Tibial artery (tissue), 4 donors: ENCODE measurements around the gene UCK1.
"Not testable (repeated sequence)": the region's sequence is repeated elsewhere in the genome, so short reads cannot be mapped to it uniquely, and the experiment has no call there.

Experiments used
- DNase-seq, 2 donors: peaks; one replicate each; pipeline ENCODE4 v3.0.0-alpha.2; 2019
- H3K27ac ChIP-seq, 2 donors: fragments of 200-600 bp; sonication (generic) in 1 of 2; 1 replicate in 1 of 2; 2 replicates in 1 of 2; pipeline ENCODE4 v1.5.1; 2018 to 2019; ENCODE audit warnings: mild to moderate bottlenecking in 1 of 2
- H3K27me3 ChIP-seq, 2 donors: fragments of 200-600 bp; sonication (generic) in 1 of 2; one replicate each; pipeline versions ENCODE4 v1.5.1 to v1.6.0; 2016 to 2019
- H3K36me3 ChIP-seq, 3 donors: fragments of 200-600 bp; sonication (generic) in 2 of 3; one replicate each; pipeline ENCODE4 v1.5.1; 2016 to 2019; ENCODE audit warnings: mild to moderate bottlenecking in 2 of 3
- H3K4me1 ChIP-seq, 4 donors: fragments of 200-600 bp; sonication (generic) in 2 of 4; 1 replicate in 3 of 4; 2 replicates in 1 of 4; pipeline ENCODE4 v1.5.1; 2016 to 2019
- H3K4me3 ChIP-seq, 2 donors: fragments of 200-600 bp; sonication (generic) in 1 of 2; 1 replicate in 1 of 2; 2 replicates in 1 of 2; pipeline ENCODE4 v1.5.1; 2018 to 2019; ENCODE audit warnings: mild to moderate bottlenecking in 2 of 2
- H3K9me3 ChIP-seq, 3 donors: fragments of 200-600 bp; sonication (generic) in 1 of 3; one replicate each; pipeline ENCODE4 v1.5.1; 2016 to 2019
- intact Hi-C: fragments of 100-400 bp; cut with DNase I; formaldehyde crosslinking; loops from one replicate; pipeline ENCODE4 v1.15.0; 2023; ENCODE audit warnings: low total_unique reads
- TF ChIP-seq, protein P1 (sequence below), 2 experiments: fragments of 200-600 bp in 1 of 2; fragments of 450-650 bp in 1 of 2; IDR thresholded peaks; one replicate each; pipeline ENCODE4 v1.5.1; 2017 to 2019; ENCODE audit warnings: antibody characterized with exemption in 2 of 2, mild to moderate bottlenecking in 1 of 2, moderate library complexity in 1 of 2

UCK1 gene

DNA sequence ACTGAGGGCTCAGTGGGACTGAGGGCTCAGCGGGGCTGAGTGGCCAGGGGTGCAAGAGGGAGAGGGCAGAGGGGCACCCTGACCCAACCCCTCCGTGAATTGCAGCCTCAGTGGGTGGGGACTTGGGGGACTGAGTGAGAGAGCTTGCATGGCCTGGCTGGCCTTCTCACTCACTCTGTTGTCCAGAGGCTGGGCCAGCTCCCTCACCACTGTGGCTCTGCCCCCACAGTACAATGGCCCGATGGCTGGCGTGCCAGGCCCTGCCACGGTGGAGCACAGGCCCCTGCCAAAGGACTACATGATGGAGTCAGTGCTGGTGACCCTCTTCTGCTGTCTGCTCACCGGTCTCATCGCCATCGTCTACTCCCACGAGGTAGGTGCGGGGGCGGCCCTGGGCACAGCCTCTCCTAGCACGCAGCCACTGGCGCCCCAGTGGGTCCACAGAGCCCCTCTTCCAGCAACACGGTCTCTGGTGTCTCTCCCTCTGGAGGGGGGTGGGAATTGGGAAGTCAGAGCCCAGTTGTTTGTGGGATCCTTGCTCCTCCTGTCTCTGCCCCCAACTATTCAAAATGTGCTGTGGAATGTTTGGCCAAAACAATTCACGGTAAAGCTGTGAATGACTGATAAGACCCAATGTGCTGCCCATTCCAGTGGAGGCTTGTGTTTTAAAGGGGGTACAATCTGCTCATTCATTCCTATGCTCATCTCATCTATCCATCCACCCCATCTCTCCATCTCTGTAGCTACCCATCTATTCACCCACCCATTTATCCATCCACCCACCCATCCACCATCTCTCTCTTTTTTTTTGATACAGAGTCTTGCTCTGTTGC is 25.0 kb upstream of the UCK1 start:
- Histone ChIP-seq H3K27me3 (peaks cover 0 to 52% of the 10 kb centered on the region in 2 donors), H3K27ac (no peak overlapping the region), H3K4me1 (peaks cover 0 to 3% (median 0%) of the 10 kb centered on the region in 4 donors), H3K36me3 (peaks cover 0 to 6% (median 0%) of the 10 kb centered on the region in 3 donors), H3K4me3 (no peak overlapping the region), H3K9me3 (peaks cover 0 to 3% (median 0%) of the 10 kb centered on the region in 3 donors)
- TF ChIP-seq, protein P1, sequence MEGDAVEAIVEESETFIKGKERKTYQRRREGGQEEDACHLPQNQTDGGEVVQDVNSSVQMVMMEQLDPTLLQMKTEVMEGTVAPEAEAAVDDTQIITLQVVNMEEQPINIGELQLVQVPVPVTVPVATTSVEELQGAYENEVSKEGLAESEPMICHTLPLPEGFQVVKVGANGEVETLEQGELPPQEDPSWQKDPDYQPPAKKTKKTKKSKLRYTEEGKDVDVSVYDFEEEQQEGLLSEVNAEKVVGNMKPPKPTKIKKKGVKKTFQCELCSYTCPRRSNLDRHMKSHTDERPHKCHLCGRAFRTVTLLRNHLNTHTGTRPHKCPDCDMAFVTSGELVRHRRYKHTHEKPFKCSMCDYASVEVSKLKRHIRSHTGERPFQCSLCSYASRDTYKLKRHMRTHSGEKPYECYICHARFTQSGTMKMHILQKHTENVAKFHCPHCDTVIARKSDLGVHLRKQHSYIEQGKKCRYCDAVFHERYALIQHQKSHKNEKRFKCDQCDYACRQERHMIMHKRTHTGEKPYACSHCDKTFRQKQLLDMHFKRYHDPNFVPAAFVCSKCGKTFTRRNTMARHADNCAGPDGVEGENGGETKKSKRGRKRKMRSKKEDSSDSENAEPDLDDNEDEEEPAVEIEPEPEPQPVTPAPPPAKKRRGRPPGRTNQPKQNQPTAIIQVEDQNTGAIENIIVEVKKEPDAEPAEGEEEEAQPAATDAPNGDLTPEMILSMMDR (IDR thresholded peaks at IDR 0.05) = no peak
- intact Hi-C loops = no loop called here
- DNase-seq = no peak

GRCh38 chr9:131554843-131555351 is 23.8 kb upstream of the UCK1 start:
- intact Hi-C loops = no loop called here
- H3K27me3 ChIP-seq = peaks cover 0 to 52% of the 10 kb centered on the region in 2 donors
- peaks cover 0 to 3% (median 0%) of the 10 kb centered on the region in 4 donors for H3K4me1 ChIP-seq
- peaks cover 0 to 6% (median 0%) of the 10 kb centered on the region in 3 donors for H3K36me3 ChIP-seq
- no peak overlapping the region for H3K4me3 ChIP-seq
- DNase-seq = no peak
- no peaks in the 10 kb centered on the region for H3K9me3 ChIP-seq
- TF ChIP-seq, protein P1 (IDR thresholded peaks at IDR 0.05) = no peak
- H3K27ac ChIP-seq = no peak overlapping the region

DNA sequence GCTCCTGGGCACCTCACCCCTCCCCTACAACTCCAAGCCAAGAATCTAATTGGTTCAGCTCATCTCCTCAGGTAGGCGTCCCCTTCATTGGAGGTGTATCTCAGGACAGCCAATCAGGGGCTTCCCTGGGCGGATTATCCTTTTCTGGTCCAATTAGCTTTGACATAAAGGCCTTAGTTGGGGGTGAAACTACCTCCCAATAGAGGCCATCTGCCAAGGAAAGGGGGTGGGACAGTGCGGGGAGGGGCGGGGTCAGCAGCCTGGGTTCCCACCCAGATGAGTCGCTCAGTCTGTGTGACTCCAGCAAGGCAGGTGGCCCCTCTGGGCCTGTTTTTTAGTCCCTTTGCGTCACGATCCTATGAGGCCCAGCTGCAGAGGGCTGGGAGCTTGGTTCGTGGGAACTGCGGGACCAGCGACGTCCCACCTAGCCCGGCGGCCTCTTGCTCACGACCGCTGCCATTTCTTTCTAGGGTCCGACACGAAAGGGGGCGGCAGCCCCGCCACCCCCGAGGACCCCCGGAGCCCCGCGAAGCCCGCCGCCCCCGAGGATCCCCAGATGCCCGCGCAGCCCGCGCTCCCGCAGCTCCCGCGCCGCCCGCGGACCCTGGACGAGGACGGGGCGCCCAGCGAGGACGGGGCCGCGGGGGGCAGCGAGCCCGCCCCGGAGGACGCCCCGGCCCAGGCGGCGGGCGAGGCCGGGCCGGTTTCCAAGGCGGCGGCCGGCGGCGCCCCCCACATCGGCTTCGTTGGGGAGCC is 23.2 kb upstream of the UCK1 start:
- Histone ChIP-seq H3K36me3 (peaks cover 0 to 6% (median 0%) of the 10 kb centered on the region in 3 donors), H3K4me1 (peaks cover 0 to 3% (median 0%) of the 10 kb centered on the region in 4 donors), H3K27ac (no peak overlapping the region), H3K9me3 (no peaks in the 10 kb centered on the region), H3K4me3 (no peak overlapping the region), H3K27me3 (peaks cover 0 to 57% of the 10 kb centered on the region in 2 donors)
- no peak for DNase-seq
- intact Hi-C loops = no loop called here
- TF ChIP-seq, protein P1 (IDR thresholded peaks at IDR 0.05) = no peak

- peaks cover 0 to 77% of the 10 kb centered on the region in 2 donors for H3K27me3 ChIP-seq
- H3K36me3 ChIP-seq = no peaks in the 10 kb centered on the region
- intact Hi-C loops = no loop called here
- no peak for DNase-seq
- H3K4me1 ChIP-seq = peaks cover 0 to 6% (median 1%) of the 10 kb centered on the region in 4 donors
- H3K4me3 ChIP-seq = no peak overlapping the region
- no peak overlapping the region for H3K27ac ChIP-seq
- H3K9me3 ChIP-seq = no peaks in the 10 kb centered on the region
- TF ChIP-seq, protein P1 (IDR thresholded peaks at IDR 0.05) = no peak
These were observed 21.0 kb upstream of the UCK1 start for GRCh38 chr9:131552030-131552429.

DNA sequence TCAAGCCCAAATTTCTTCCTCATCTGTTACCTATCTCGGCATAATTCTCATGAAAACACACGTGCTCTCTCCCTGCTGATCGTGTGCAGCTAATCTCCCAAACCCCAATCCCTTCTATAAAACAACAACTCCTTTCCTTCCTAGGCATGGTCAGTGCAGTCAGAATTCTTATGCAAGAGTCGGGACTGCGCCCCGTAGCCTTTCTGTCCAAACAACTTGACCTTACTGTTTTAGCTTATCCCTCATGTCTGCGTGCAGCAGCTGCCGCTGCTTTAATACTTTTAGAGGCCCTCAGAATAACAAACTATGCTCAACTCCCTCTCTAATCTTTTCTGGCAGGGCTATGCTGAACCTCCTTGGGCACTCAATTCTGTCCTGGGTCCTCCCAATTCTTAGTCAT is 19.4 kb upstream of the UCK1 start:
- H3K36me3 ChIP-seq, H3K4me3 ChIP-seq, H3K9me3 ChIP-seq, intact Hi-C loops, DNase-seq, H3K27ac ChIP-seq: not testable (repeated sequence)
- peaks cover 0 to 21% (median 14%) of the 10 kb centered on the region in 4 donors for H3K4me1 ChIP-seq
- peaks cover 0 to 77% of the 10 kb centered on the region in 2 donors for H3K27me3 ChIP-seq

- H3K36me3 ChIP-seq, H3K4me3 ChIP-seq, DNase-seq, H3K9me3 ChIP-seq, intact Hi-C loops, H3K27ac ChIP-seq: not testable (repeated sequence)
- H3K4me1 ChIP-seq = peaks cover 0 to 22% (median 15%) of the 10 kb centered on the region in 4 donors
- H3K27me3 ChIP-seq = peaks cover 3 to 73% of the 10 kb centered on the region in 2 donors
These were observed 18.1 kb upstream of the UCK1 start for GRCh38 chr9:131549186-131549585.
